ENCODE data around the gene HOXC10. TPM values are rescaled to one million over a fixed set of nuclear protein-coding genes. Genes with fewer than 3 reads are reported as not detected.

The HOXC10 gene
- total and polyA plus RNA-seq, 2 experiments from 2014 or later: not detected

- Histone ChIP-seq H3K4me2 (0 out of 2 replicates have a peak overlapping the region, but pooled peaks have one; percentile 32), H3K27ac (ENCODE audit: low read depth) (no peak overlapping the region), H2AFZ (no peak overlapping the region), H3K79me2 (replicated peaks; ENCODE audit: insufficient read depth) (no peaks in the 10 kb centered on the region), H3K4me3 (no peak overlapping the region), H4K20me1 (replicated peaks; ENCODE audit: insufficient read depth) (peaks cover 24% of the 10 kb centered on the region), H3F3A (replicated peaks; ENCODE audit: low read depth) (peaks cover 37% of the 10 kb centered on the region), H3K36me3 (ENCODE audit: insufficient read depth) (no peaks in the 10 kb centered on the region), H3K9me2 (ENCODE audit: insufficient read depth) (no peaks in the 10 kb centered on the region), H3K27me3 (ENCODE audit: insufficient read depth) (peaks cover 100% of the 10 kb centered on the region), H3K4me1 (ENCODE audit: insufficient read depth) (peaks cover 43% of the 10 kb centered on the region)
- no peaks in the 10 kb centered on the region; the same call in 2 of the 3 replicates for H3K9me3 Mint-ChIP-seq
- H3K36me3 Mint-ChIP-seq (ENCODE audit: low read depth): no peaks in the 10 kb centered on the region
- H3K27me3 Mint-ChIP-seq (ENCODE audit: insufficient read depth, low read depth, poor library complexity): peaks cover 99% of the 10 kb centered on the region
- peaks cover 33% of the 10 kb centered on the region for H3K4me1 Mint-ChIP-seq
- TF ChIP-seq CREB1 (CRISPR knock-in tag; IDR thresholded peaks at IDR 0.05; ENCODE audit: low read depth) (no peak), EZH2phosphoT487 (IDR thresholded peaks at IDR 0.05; ENCODE audit: unreplicated experiment) (no peak), EZH2 (IDR thresholded peaks at IDR 0.05; ENCODE audit: low read depth, unreplicated experiment) (peak; percentile 63)
- ATAC-seq (no peak; the same call in 2 of the 3 replicates), DNase-seq (ENCODE audit: low spot score) (no peak)
- H3K4me3 Mint-ChIP-seq: no peak overlapping the region; the same call in 2 of the 3 replicates
- no peak overlapping the region for H3K27ac Mint-ChIP-seq
These were observed 25.4 kb downstream of the HOXC10 start for GRCh38 chr12:54010053-54010971.

- DNase-seq (ENCODE audit: low spot score) (no peak), ATAC-seq (no peak)
- Histone ChIP-seq H4K20me1 (replicated peaks; ENCODE audit: insufficient read depth) (peaks cover 25% of the 10 kb centered on the region), H3K4me2 (0 out of 2 replicates have a peak overlapping the region, but pooled peaks have one; percentile 7), H3F3A (replicated peaks; ENCODE audit: low read depth) (peaks cover 38% of the 10 kb centered on the region), H3K4me1 (ENCODE audit: insufficient read depth) (peaks cover 44% of the 10 kb centered on the region), H3K36me3 (ENCODE audit: insufficient read depth) (no peaks in the 10 kb centered on the region), H3K79me2 (replicated peaks; ENCODE audit: insufficient read depth) (no peaks in the 10 kb centered on the region), H3K9me2 (ENCODE audit: insufficient read depth) (no peaks in the 10 kb centered on the region), H3K27me3 (ENCODE audit: insufficient read depth) (peaks cover 100% of the 10 kb centered on the region), H2AFZ (no peak overlapping the region), H3K27ac (ENCODE audit: low read depth) (no peak overlapping the region), H3K4me3 (no peak overlapping the region)
- H3K27me3 Mint-ChIP-seq (ENCODE audit: insufficient read depth, low read depth, poor library complexity): peaks cover 99% of the 10 kb centered on the region
- peaks cover 29% of the 10 kb centered on the region for H3K4me1 Mint-ChIP-seq
- H3K4me3 Mint-ChIP-seq: no peak overlapping the region; the same call in 2 of the 3 replicates
- TF ChIP-seq EZH2phosphoT487 (IDR thresholded peaks at IDR 0.05; ENCODE audit: unreplicated experiment): peak; percentile 13
- TF ChIP-seq EZH2 (IDR thresholded peaks at IDR 0.05; ENCODE audit: low read depth, unreplicated experiment): peak; percentile 95
- TF ChIP-seq REST (IDR thresholded peaks at IDR 0.05; ENCODE audit: unreplicated experiment): no peak
- no peak overlapping the region for H3K27ac Mint-ChIP-seq
- H3K36me3 Mint-ChIP-seq (ENCODE audit: low read depth): no peaks in the 10 kb centered on the region
- H3K9me3 Mint-ChIP-seq: no peaks in the 10 kb centered on the region; the same call in 2 of the 3 replicates
These were observed 26.2 kb downstream of the HOXC10 start for GRCh38 chr12:54010972-54011664.

All from GM23338 (cell line).